Measurements from ENCODE around the gene KCNK7. TPM values are rescaled to one million over a fixed set of nuclear protein-coding genes. Genes with fewer than 3 reads are reported as not detected.
A peak's percentile ranks its signal among the peaks of the same experiment; 100 is the strongest.

KCNK7 gene
- total RNA-seq, 1 donor from 2014 or later = not detected

DNA sequence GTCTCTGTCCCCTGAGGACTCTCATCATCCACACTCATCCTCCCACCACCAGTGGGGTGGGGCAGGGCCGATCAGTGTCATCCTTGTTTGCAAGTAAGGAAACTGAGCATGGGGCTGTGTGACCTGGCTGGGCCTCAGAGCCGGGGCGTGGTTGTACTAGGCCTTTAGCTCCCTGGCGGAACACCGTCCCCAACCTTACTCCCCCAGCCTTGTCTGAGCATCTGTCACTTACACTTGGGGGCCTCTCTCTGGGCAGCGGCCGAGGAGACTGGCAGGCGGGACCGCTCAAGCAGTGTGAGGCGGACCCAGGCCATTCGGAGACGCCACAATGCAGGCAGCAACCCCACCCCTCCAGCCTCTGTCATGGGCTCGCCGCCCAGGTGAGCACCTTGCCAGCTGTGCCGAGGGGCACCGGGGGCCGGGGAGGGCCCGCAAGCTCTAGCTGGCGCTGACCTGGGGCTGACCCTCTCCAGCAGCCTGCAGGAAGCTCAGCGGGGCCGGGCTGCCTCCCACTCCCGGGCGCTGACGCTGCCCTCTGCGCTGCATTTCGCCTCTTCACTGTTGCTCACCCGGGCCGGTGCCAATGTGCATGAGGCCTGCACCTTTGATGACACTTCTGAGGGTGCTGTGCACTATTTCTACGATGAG is 23.8 kb upstream of the KCNK7 start:
- intact Hi-C loops (cut with DNase I) = loop anchor here (5.0 to 10.0 kb wide), 2 partner anchors 95 to 213 kb away; partner anchors contain the start of genes KAT5 and SNX32
- peaks cover 65 to 69% of the 10 kb centered on the region in 2 donors for H3K36me3 ChIP-seq

DNA sequence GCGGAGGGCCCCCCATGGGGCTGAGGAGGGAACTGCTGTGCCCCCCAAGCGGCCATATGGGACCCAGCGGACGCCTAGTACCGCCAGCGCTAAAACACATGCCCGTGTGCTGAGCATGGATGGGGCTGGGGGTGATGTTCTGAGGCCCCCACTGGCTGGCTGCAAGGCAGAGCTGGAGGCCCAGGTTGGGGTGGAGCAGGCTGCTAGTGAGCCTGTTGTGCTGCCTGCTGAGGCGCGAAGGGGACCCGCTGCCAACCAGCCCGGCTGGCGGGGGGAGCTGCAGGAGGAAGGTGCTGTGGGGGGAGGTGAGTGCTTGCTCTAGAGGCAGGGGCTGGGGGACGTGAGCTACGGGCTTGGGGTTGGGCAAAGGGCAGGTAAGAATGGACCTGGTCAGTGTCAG is 23.2 kb upstream of the KCNK7 start:
- TF ChIP-seq, protein P1, sequence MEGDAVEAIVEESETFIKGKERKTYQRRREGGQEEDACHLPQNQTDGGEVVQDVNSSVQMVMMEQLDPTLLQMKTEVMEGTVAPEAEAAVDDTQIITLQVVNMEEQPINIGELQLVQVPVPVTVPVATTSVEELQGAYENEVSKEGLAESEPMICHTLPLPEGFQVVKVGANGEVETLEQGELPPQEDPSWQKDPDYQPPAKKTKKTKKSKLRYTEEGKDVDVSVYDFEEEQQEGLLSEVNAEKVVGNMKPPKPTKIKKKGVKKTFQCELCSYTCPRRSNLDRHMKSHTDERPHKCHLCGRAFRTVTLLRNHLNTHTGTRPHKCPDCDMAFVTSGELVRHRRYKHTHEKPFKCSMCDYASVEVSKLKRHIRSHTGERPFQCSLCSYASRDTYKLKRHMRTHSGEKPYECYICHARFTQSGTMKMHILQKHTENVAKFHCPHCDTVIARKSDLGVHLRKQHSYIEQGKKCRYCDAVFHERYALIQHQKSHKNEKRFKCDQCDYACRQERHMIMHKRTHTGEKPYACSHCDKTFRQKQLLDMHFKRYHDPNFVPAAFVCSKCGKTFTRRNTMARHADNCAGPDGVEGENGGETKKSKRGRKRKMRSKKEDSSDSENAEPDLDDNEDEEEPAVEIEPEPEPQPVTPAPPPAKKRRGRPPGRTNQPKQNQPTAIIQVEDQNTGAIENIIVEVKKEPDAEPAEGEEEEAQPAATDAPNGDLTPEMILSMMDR (IDR thresholded peaks at IDR 0.05) = no peak
- DNase-seq (ENCODE audit: low spot score in 2 of 2) = no peak
- peaks cover 11 to 13% of the 10 kb centered on the region in 2 donors for H3K4me1 ChIP-seq
- H3K9me3 ChIP-seq = no peaks in the 10 kb centered on the region
- peaks cover 59 to 63% of the 10 kb centered on the region in 2 donors for H3K36me3 ChIP-seq
- intact Hi-C loops (cut with DNase I) = loop anchor here (5.0 to 10.0 kb wide), 2 partner anchors 96 to 214 kb away; partner anchors contain the start of genes KAT5 and SNX32
- H3K27me3 ChIP-seq = no peaks in the 10 kb centered on the region
- no peak overlapping the region for H3K27ac ChIP-seq
- no peak overlapping the region for H3K4me3 ChIP-seq

More for the DNA sequence above, 23.8 kb upstream of the KCNK7 start:
- no peaks in the 10 kb centered on the region for H3K9me3 ChIP-seq
- no peak overlapping the region for H3K27ac ChIP-seq
- H3K27me3 ChIP-seq = no peaks in the 10 kb centered on the region
- H3K4me3 ChIP-seq = no peak overlapping the region
- H3K4me1 ChIP-seq = peaks cover 11 to 13% of the 10 kb centered on the region in 2 donors
- no peak for DNase-seq (ENCODE audit: low spot score in 2 of 2)
- TF ChIP-seq, protein P1 (IDR thresholded peaks at IDR 0.05) = no peak

DNA sequence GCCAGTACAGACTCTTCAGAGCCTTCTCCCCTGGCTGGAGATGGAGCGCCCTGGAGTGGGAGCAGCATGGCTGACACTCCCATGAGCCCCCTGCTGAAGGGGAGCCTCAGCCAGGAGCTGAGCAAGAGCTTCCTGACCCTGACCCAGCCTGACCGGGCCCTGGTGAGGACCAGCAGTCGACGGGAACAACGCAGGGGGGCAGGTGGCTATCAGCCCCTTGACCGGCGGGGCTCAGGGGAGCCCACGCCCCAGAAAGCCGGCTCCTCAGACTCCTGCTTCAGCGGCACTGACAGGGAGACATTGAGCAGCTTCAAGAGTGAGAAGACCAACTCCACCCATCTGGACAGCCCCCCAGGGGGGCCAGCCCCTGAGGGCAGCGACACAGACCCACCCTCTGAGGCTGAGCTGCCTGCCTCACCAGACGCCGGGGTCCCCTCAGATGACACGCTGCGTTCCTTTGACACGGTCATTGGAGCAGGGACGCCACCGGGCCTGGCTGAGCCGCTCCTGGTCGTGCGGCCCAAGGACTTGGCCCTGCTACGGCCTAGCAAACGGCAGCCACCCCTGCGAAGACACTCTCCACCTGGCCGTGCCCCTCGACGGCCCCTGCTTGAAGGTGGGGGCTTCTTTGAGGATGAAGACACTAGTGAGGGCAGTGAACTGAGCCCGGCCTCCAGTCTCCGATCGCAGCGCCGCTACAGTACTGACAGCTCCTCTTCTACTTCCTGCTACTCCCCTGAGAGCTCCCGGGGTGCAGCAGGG is 22.6 kb upstream of the KCNK7 start:
- H3K4me1 ChIP-seq = peaks cover 12 to 13% of the 10 kb centered on the region in 2 donors
- H3K9me3 ChIP-seq = no peaks in the 10 kb centered on the region
- no peaks in the 10 kb centered on the region for H3K27me3 ChIP-seq
- no peak overlapping the region for H3K4me3 ChIP-seq
- TF ChIP-seq, protein P1 (IDR thresholded peaks at IDR 0.05) = no peak
- H3K27ac ChIP-seq = no peak overlapping the region
- intact Hi-C loops (cut with DNase I) = loop anchor here (5.0 to 10.0 kb wide), 2 partner anchors 97 to 214 kb away; partner anchors contain the start of genes KAT5 and SNX32
- DNase-seq (ENCODE audit: low spot score in 2 of 2) = no peak
- peaks cover 54 to 58% of the 10 kb centered on the region in 2 donors for H3K36me3 ChIP-seq

DNA sequence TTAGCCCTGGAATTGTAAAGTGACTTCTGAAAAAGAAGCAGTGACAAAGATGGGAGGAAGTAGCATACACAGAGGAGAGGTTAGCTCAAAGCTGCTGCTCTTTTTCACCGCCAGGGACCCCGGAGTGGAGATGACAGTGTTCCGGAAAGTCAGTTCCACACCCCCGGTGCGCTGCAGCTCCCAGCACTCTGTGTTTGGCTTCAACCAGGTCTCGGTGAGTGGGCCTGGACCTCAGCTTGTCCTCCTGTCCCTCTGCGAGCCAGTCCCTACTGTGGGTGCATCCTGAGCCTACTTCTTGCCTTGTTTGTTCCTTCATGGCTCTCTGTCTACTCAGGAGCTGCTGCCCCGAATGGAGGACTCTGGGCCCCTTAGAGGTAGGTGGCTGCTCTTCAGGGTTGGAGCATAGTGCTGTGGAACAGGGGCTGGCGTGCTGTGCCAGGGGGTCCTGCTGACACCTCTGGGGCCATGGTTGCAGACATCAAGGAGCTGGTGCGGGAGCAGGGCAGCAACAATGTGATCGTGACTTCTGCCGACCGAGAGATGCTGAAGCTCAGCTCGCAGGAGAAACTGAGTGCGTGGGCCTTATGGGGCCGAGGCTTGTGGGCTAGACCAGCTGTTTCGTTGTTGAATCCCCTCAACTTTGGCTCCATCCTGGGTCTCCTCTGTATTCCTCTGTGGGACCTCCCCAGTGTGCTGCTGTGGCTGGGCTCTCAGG is 21.7 kb upstream of the KCNK7 start:
- Histone ChIP-seq H3K36me3 (peaks cover 51 to 52% of the 10 kb centered on the region in 2 donors), H3K4me3 (peak overlapping the region in 1 of 2 donors; percentile 99), H3K27ac (no peak overlapping the region), H3K9me3 (no peaks in the 10 kb centered on the region), H3K4me1 (peaks cover 21% of the 10 kb centered on the region in 2 donors), H3K27me3 (no peaks in the 10 kb centered on the region)
- intact Hi-C loops (cut with DNase I) = loop anchor here (5.0 to 10.0 kb wide), 2 partner anchors 98 to 215 kb away; partner anchors contain the start of genes KAT5 and SNX32
- DNase-seq (ENCODE audit: low spot score in 2 of 2) = no peak
- TF ChIP-seq, protein P1 (IDR thresholded peaks at IDR 0.05) = no peak

DNA sequence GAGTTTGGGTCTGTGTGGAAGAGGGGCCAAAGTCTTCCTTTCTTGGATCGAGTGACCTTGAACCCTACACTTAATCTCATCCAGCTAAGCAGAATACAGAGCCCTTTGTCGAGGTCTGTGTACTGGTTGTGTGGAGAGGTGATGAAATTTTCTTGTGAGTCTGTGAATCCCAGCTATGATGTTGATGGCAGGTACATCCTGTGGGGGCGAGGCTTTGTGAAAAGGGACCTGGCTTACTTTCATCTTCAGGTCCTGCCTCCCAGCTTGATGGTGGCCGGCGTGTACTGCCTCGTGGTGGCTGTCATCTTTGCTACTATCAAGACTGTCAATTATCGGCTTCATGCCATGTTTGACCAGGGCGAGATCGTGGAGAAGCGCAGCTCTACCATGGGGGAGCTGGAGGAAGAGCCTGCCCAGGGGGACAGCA is 21.0 kb upstream of the KCNK7 start:
- Histone ChIP-seq H3K36me3 (peaks cover 45 to 46% of the 10 kb centered on the region in 2 donors), H3K27me3 (no peaks in the 10 kb centered on the region), H3K9me3 (no peaks in the 10 kb centered on the region), H3K4me1 (peaks cover 21 to 28% of the 10 kb centered on the region in 2 donors), H3K4me3 (peak overlapping the region; percentile 95 to 99), H3K27ac (peak overlapping the region in 1 of 2 donors; percentile 87)
- TF ChIP-seq, protein P1 (IDR thresholded peaks at IDR 0.05) = no peak
- DNase-seq (ENCODE audit: low spot score in 2 of 2) = no peak
- intact Hi-C loops (cut with DNase I) = loop anchor here (5.0 to 10.0 kb wide), 2 partner anchors 98 to 216 kb away; partner anchors contain the start of genes KAT5 and SNX32
